A673 (cell line): ENCODE data around the gene LHPP.

Experiments
- CTCF ChIP-seq: fragments of 300-800, 200-600 bp; sonication (generic); conservative IDR thresholded peaks from 2 replicates; pipeline ENCODE4 v1.5.1; 2017; ENCODE audit warnings: low read depth, mild to moderate bottlenecking, antibody characterized with exemption, low read length, moderate library complexity, mixed read lengths
- EZH2 ChIP-seq: fragments of 200-600 bp; sonication (generic); IDR thresholded peaks from 2 replicates; pipeline ENCODE4 v1.6.1; 2017; ENCODE audit warnings: borderline replicate concordance, low read depth, mild to moderate bottlenecking, mixed read lengths, antibody characterized with exemption, low read length; ENCODE audit not compliant: poor library complexity, severe bottlenecking

DNA sequence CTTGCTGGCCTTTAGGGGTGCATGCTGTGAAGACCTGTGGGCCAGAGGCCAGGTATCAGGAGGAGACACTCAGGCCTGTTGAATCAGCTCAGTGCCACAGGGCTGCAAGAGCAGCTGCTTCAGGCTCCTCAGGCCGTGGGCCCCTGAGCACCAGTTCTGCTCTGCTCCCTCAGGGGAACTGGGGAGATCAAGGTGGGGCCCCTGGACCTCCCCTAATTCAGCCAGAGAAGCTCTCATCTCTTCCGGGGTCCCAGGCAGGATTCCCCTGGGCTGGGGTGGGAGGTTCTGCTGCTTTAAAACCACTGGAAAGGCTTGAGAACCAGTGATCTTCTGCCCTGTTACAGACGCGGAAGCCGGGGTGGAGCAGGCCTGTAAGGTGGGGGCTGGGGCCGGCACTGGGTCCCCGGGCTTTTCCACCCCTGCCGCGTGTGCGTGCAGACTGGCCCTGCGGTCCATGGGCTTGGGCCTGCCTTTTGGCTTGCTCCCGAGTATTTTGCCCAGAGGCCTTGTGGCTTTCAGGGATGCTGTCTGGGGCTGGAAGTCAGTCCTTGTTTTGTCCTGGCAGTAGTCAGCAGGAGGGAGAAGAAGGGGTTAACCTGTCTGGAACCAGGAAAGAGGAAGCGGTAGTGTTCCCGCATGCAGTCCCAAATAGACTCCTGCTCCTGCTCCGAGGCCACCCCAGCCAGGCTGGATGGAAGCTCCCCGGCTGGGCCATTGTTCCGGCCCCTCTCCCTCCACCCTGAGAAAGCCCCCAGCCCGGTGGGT is 74.3 kb downstream of the LHPP start:
- no peak for TF ChIP-seq CTCF
- no peak for TF ChIP-seq EZH2
